Measurements from ENCODE around the gene CCDC197.

- no peak for TF ChIP-seq POLR2AphosphoS5 (IDR thresholded peaks at IDR 0.05)
- TF ChIP-seq CTCF (IDR thresholded peaks at IDR 0.05), result no peak
These were observed 61.1 kb downstream of the CCDC197 start for GRCh38 chr14:94058128-94058673.

Measured in breast epithelium (tissue), 3 donors.